ENCODE results near the gene RNU1-2.

- no peak for TF ChIP-seq CTCF (IDR thresholded peaks at IDR 0.05)
- TF ChIP-seq POLR2A (IDR thresholded peaks at IDR 0.05): no peak
Measured at GRCh38 chr1:16922466-16922865, 26.7 kb downstream of the RNU1-2 start.

Data from gastroesophageal sphincter (tissue), 3 donors.